Measurements from ENCODE around the gene OR4F17.
"Not testable (repeated sequence)": the region's sequence is repeated elsewhere in the genome, so short reads cannot be mapped to it uniquely, and the experiment has no call there.

DNA sequence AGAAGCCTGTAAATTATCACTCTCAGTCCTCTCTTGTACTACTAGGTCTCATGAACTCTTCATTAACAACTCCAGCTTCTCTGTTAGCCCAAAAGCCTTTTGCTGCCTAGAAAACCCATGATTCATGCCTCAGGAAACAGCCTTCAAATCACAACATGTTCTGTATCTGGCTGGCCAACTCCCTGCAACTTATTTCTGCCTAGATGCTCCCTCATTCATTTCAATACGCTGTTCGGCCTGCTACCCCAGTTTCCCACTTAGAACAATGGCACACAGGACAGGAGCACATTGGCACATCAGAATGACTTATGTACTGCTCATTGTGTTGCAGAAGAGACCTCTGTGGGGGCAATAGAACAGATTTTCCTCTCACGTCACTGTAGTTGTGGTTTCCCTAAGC is 9.3 kb upstream of the OR4F17 start:
- TF ChIP-seq, protein P1, sequence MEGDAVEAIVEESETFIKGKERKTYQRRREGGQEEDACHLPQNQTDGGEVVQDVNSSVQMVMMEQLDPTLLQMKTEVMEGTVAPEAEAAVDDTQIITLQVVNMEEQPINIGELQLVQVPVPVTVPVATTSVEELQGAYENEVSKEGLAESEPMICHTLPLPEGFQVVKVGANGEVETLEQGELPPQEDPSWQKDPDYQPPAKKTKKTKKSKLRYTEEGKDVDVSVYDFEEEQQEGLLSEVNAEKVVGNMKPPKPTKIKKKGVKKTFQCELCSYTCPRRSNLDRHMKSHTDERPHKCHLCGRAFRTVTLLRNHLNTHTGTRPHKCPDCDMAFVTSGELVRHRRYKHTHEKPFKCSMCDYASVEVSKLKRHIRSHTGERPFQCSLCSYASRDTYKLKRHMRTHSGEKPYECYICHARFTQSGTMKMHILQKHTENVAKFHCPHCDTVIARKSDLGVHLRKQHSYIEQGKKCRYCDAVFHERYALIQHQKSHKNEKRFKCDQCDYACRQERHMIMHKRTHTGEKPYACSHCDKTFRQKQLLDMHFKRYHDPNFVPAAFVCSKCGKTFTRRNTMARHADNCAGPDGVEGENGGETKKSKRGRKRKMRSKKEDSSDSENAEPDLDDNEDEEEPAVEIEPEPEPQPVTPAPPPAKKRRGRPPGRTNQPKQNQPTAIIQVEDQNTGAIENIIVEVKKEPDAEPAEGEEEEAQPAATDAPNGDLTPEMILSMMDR (conservative IDR thresholded peaks at IDR 0.05; ENCODE audit: low read depth, low read length): not testable (repeated sequence)
- not testable (repeated sequence) for TF ChIP-seq POLR2A (IDR thresholded peaks at IDR 0.05; ENCODE audit: low read depth, low read length); CEBPB (IDR thresholded peaks at IDR 0.05; ENCODE audit: low read depth, low read length); MAZ (IDR thresholded peaks at IDR 0.05; ENCODE audit: borderline replicate concordance, low read depth, low read length); RCOR1 (IDR thresholded peaks at IDR 0.05; ENCODE audit: insufficient replicate concordance, low read length); MXI1 (IDR thresholded peaks at IDR 0.05; ENCODE audit: borderline replicate concordance, low read depth, low read length); CHD1 (IDR thresholded peaks at IDR 0.05; ENCODE audit: low read depth, low read length); RFX5 (IDR thresholded peaks at IDR 0.05; ENCODE audit: low read depth, low read length)
- TF ChIP-seq, protein P2, sequence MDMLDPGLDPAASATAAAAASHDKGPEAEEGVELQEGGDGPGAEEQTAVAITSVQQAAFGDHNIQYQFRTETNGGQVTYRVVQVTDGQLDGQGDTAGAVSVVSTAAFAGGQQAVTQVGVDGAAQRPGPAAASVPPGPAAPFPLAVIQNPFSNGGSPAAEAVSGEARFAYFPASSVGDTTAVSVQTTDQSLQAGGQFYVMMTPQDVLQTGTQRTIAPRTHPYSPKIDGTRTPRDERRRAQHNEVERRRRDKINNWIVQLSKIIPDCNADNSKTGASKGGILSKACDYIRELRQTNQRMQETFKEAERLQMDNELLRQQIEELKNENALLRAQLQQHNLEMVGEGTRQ (IDR thresholded peaks at IDR 0.05; ENCODE audit: low read depth, low read length): not testable (repeated sequence)
